Fibroblast of the conjunctiva (primary cell): ENCODE results near the gene KAZN.
A peak's percentile ranks its signal among the peaks of the same experiment; 100 is the strongest.
"Not testable (repeated sequence)": the region's sequence is repeated elsewhere in the genome, so short reads cannot be mapped to it uniquely, and the experiment has no call there.

Experiments
- DNase-seq: peaks from one replicate; pipeline ENCODE4 v3.0.0-alpha.2; 2010; ENCODE audit warnings: low read depth

KAZN gene

GRCh38 chr1:15115542-15116330, 517.3 kb downstream of the KAZN start:
- DNase-seq = no peak

GRCh38 chr1:15116966-15117365, 518.5 kb downstream of the KAZN start:
- DNase-seq = no peak

GRCh38 chr1:15117671-15118325, 519.3 kb downstream of the KAZN start:
- DNase-seq = no peak

- no peak for DNase-seq
Measured at GRCh38 chr1:15118579-15118978, 520.1 kb downstream of the KAZN start.

- DNase-seq = no peak
Measured at GRCh38 chr1:15120251-15120945, 521.9 kb downstream of the KAZN start.

GRCh38 chr1:15122331-15122730, 523.8 kb downstream of the KAZN start:
- DNase-seq = no peak

GRCh38 chr1:15123270-15123669, 524.8 kb downstream of the KAZN start:
- no peak for DNase-seq

- no peak for DNase-seq
Measured at GRCh38 chr1:15123925-15124324, 525.4 kb downstream of the KAZN start.

GRCh38 chr1:15124362-15125100, 526.0 kb downstream of the KAZN start:
- DNase-seq = no peak

GRCh38 chr1:15125101-15125745, 526.7 kb downstream of the KAZN start:
- no peak for DNase-seq

GRCh38 chr1:15128077-15128476, 529.6 kb downstream of the KAZN start:
- DNase-seq = no peak

- peak; percentile 53 for DNase-seq
Measured at GRCh38 chr1:15128520-15129313, 530.2 kb downstream of the KAZN start.

GRCh38 chr1:15129944-15130343, 531.5 kb downstream of the KAZN start:
- DNase-seq = no peak

GRCh38 chr1:15130607-15131006, 532.1 kb downstream of the KAZN start:
- no peak for DNase-seq

GRCh38 chr1:15132965-15133364, 534.5 kb downstream of the KAZN start:
- no peak for DNase-seq

GRCh38 chr1:15134285-15134684, 535.8 kb downstream of the KAZN start:
- no peak for DNase-seq

GRCh38 chr1:15135604-15136003, 537.1 kb downstream of the KAZN start:
- DNase-seq = not testable (repeated sequence)

GRCh38 chr1:15137809-15138208, 539.3 kb downstream of the KAZN start:
- DNase-seq = no peak

- DNase-seq = no peak
Measured at GRCh38 chr1:15139654-15140350, 541.3 kb downstream of the KAZN start.

- DNase-seq = no peak
Measured at GRCh38 chr1:15141935-15142539, 543.6 kb downstream of the KAZN start.
